ENCODE measurements around the gene PHKA2. TPM values are rescaled to one million over a fixed set of nuclear protein-coding genes. Genes with fewer than 3 reads are reported as not detected.
A peak's percentile ranks its signal among the peaks of the same experiment; 100 is the strongest.

PHKA2 gene
- total RNA-seq, 1 donor from 2014 or later, result 15.3 TPM

GRCh38 chrX:18931972-18932371, 51.9 kb downstream of the PHKA2 start:
- DNase-seq (ENCODE audit: low read depth), result peak; percentile 3

- DNase-seq (ENCODE audit: low read depth), result no peak
These were observed 54.1 kb downstream of the PHKA2 start for GRCh38 chrX:18929775-18930174.

GRCh38 chrX:18927558-18927957, 56.4 kb downstream of the PHKA2 start:
- no peak for DNase-seq (ENCODE audit: low read depth)

GRCh38 chrX:18924507-18925088, 59.3 kb downstream of the PHKA2 start:
- no peak for DNase-seq (ENCODE audit: low read depth)

- no peak for DNase-seq (ENCODE audit: low read depth)
These were observed 63.3 kb downstream of the PHKA2 start for GRCh38 chrX:18920566-18920965.

GRCh38 chrX:18920079-18920478, 63.8 kb downstream of the PHKA2 start:
- no peak for DNase-seq (ENCODE audit: low read depth)

- no peak for DNase-seq (ENCODE audit: low read depth)
These were observed 66.1 kb downstream of the PHKA2 start for GRCh38 chrX:18917831-18918230.

- DNase-seq (ENCODE audit: low read depth), result no peak
These were observed 77.6 kb downstream of the PHKA2 start for GRCh38 chrX:18906286-18906685.

- no peak for DNase-seq (ENCODE audit: low read depth)
These were observed 83.4 kb downstream of the PHKA2 start for GRCh38 chrX:18900401-18900976.

- DNase-seq (ENCODE audit: low read depth), result peak; percentile 9
These were observed 84.0 kb downstream of the PHKA2 start for GRCh38 chrX:18899796-18900380.

- no peak for DNase-seq (ENCODE audit: low read depth)
These were observed 85.4 kb downstream of the PHKA2 start for GRCh38 chrX:18898492-18898891.

GRCh38 chrX:18898091-18898490, 85.8 kb downstream of the PHKA2 start:
- no peak for DNase-seq (ENCODE audit: low read depth)

- DNase-seq (ENCODE audit: low read depth), result no peak
These were observed 86.3 kb downstream of the PHKA2 start for GRCh38 chrX:18897611-18898010.

- no peak for DNase-seq (ENCODE audit: low read depth)
These were observed 87.0 kb downstream of the PHKA2 start for GRCh38 chrX:18896680-18897544.

GRCh38 chrX:18895189-18895951, 88.5 kb downstream of the PHKA2 start:
- no peak for DNase-seq (ENCODE audit: low read depth)

GRCh38 chrX:18894156-18894555, 89.8 kb downstream of the PHKA2 start:
- DNase-seq (ENCODE audit: low read depth), result no peak

GRCh38 chrX:18893536-18893935, 90.4 kb downstream of the PHKA2 start:
- DNase-seq (ENCODE audit: low read depth), result no peak

GRCh38 chrX:18892899-18893298, 91.0 kb downstream of the PHKA2 start:
- DNase-seq (ENCODE audit: low read depth), result no peak

- DNase-seq (ENCODE audit: low read depth), result no peak
These were observed 92.4 kb downstream of the PHKA2 start for GRCh38 chrX:18891548-18891945.

- DNase-seq (ENCODE audit: low read depth), result no peak
These were observed 93.0 kb downstream of the PHKA2 start for GRCh38 chrX:18890724-18891547.

- no peak for DNase-seq (ENCODE audit: low read depth)
These were observed 93.9 kb downstream of the PHKA2 start for GRCh38 chrX:18890049-18890381.

Measured in renal cortical epithelial cell (primary cell).